ENCODE data around the gene SHISA7.

SHISA7 gene

GRCh38 chr19:55447421-55448174, 4.5 kb upstream of the SHISA7 start:
- H3K4me3 ChIP-seq (ENCODE audit: low read depth in 1 of 2, low read length in 1 of 2) = no peak overlapping the region
- no peak for TF ChIP-seq CTCF (IDR thresholded peaks at IDR 0.05)
- H3K27ac ChIP-seq = no peak overlapping the region
- peaks cover 94% of the 10 kb centered on the region for H3K27me3 ChIP-seq
- no peaks in the 10 kb centered on the region for H3K4me1 ChIP-seq (ENCODE audit: control insufficient read depth in 1 of 2, insufficient read depth in 1 of 2, low read depth in 1 of 2, low read length in 1 of 2)
- H3K36me3 ChIP-seq = no peaks in the 10 kb centered on the region
- H3K9me3 ChIP-seq = no peaks in the 10 kb centered on the region

GRCh38 chr19:55446060-55446459, 3.0 kb upstream of the SHISA7 start:
- H3K27ac ChIP-seq = no peak overlapping the region
- no peak overlapping the region for H3K4me3 ChIP-seq (ENCODE audit: low read depth in 1 of 2, low read length in 1 of 2)
- peaks cover 94% of the 10 kb centered on the region for H3K27me3 ChIP-seq
- no peaks in the 10 kb centered on the region for H3K4me1 ChIP-seq (ENCODE audit: control insufficient read depth in 1 of 2, insufficient read depth in 1 of 2, low read depth in 1 of 2, low read length in 1 of 2)
- H3K9me3 ChIP-seq = no peaks in the 10 kb centered on the region
- no peaks in the 10 kb centered on the region for H3K36me3 ChIP-seq
- TF ChIP-seq CTCF (IDR thresholded peaks at IDR 0.05) = no peak

- H3K36me3 ChIP-seq = no peaks in the 10 kb centered on the region
- H3K27me3 ChIP-seq = peaks cover 96% of the 10 kb centered on the region
Observed at GRCh38 chr19:55444646-55445045, 1.5 kb upstream of the SHISA7 start.

GRCh38 chr19:55443824-55444480, 852 bp upstream of the SHISA7 start:
- H3K36me3 ChIP-seq = no peaks in the 10 kb centered on the region
- no peak for TF ChIP-seq CTCF (IDR thresholded peaks at IDR 0.05)
- peaks cover 96% of the 10 kb centered on the region for H3K27me3 ChIP-seq
- no peak overlapping the region for H3K4me3 ChIP-seq (ENCODE audit: low read depth in 1 of 2, low read length in 1 of 2)
- no peaks in the 10 kb centered on the region for H3K4me1 ChIP-seq (ENCODE audit: control insufficient read depth in 1 of 2, insufficient read depth in 1 of 2, low read depth in 1 of 2, low read length in 1 of 2)
- H3K9me3 ChIP-seq = no peaks in the 10 kb centered on the region
- H3K27ac ChIP-seq = no peak overlapping the region

More at GRCh38 chr19:55444646-55445045, 1.5 kb upstream of the SHISA7 start:
- no peaks in the 10 kb centered on the region for H3K9me3 ChIP-seq
- no peak overlapping the region for H3K27ac ChIP-seq
- H3K4me3 ChIP-seq (ENCODE audit: low read depth in 1 of 2, low read length in 1 of 2) = no peak overlapping the region
- no peaks in the 10 kb centered on the region for H3K4me1 ChIP-seq (ENCODE audit: control insufficient read depth in 1 of 2, insufficient read depth in 1 of 2, low read depth in 1 of 2, low read length in 1 of 2)
- no peak for TF ChIP-seq CTCF (IDR thresholded peaks at IDR 0.05)

- H3K27me3 ChIP-seq = peaks cover 98% of the 10 kb centered on the region
- H3K36me3 ChIP-seq = no peaks in the 10 kb centered on the region
- no peak for TF ChIP-seq CTCF (IDR thresholded peaks at IDR 0.05)
- no peak overlapping the region for H3K4me3 ChIP-seq (ENCODE audit: low read depth in 1 of 2, low read length in 1 of 2)
- no peaks in the 10 kb centered on the region for H3K4me1 ChIP-seq (ENCODE audit: control insufficient read depth in 1 of 2, insufficient read depth in 1 of 2, low read depth in 1 of 2, low read length in 1 of 2)
- H3K9me3 ChIP-seq = no peaks in the 10 kb centered on the region
- H3K27ac ChIP-seq = no peak overlapping the region
Observed at GRCh38 chr19:55442372-55442961, 633 bp downstream of the SHISA7 start.

All from neutrophil (primary cell).